SK-N-SH (cell line): ENCODE results near the gene ADPRHL1. TPM values are rescaled to one million over a fixed set of nuclear protein-coding genes. Genes with fewer than 3 reads are reported as not detected.

Experiments
- CTCF ChIA-PET: fragments of 300-600, 350-600 bp; formaldehyde crosslinking; extraction: SDS; loops from one replicate; lab custom pipeline; 2021; lab: Yijun Ruan, JAX
- POLR2A ChIA-PET: fragments of 350-600 bp; sonication (Branson Sonifier 250); formaldehyde crosslinking; extraction: SDS; loops from one replicate; lab custom pipeline; 2020; ENCODE audit warnings: antibody characterized with exemption, inconsistent platforms; lab: Yijun Ruan, JAX
- DNase-seq: peaks from one replicate; pipeline ENCODE4 v3.0.0; 2012
- H2AFZ ChIP-seq: fragments of 200-600 bp; sonication (generic); 2 replicates; pipeline ENCODE4 v1.8.1; 2016; ENCODE audit warnings: antibody characterized with exemption, mild to moderate bottlenecking, low read depth
- H3F3A ChIP-seq: fragments of 200-600 bp; sonication (generic); replicated peaks from 2 replicates; pipeline ENCODE3; 2016; ENCODE audit warnings: antibody characterized with exemption, mild to moderate bottlenecking; ENCODE audit not compliant: insufficient read depth
- H3K27ac ChIP-seq, 2 experiments: fragments of 200-500 bp in 1 of 2; fragments of 200-600 bp in 1 of 2; sonication (Bioruptor generic) in 1 of 2; sonication (generic), shearing (Covaris generic) in 1 of 2; 2 replicates each; pipeline versions ENCODE4 v1.5.1 to v1.6.1; 2014 to 2016; ENCODE audit warnings: low read depth in 2 of 2, inconsistent platforms in 1 of 2, low read length in 1 of 2, mild to moderate bottlenecking in 1 of 2, mixed read lengths in 1 of 2
- H3K27me3 ChIP-seq: fragments of 200-600 bp; sonication (generic), shearing (Covaris generic); 2 replicates; pipeline ENCODE4 v1.6.1; 2016; ENCODE audit warnings: mixed run types; ENCODE audit not compliant: insufficient read depth
- H3K36me3 ChIP-seq, 2 experiments: fragments of 200-500 bp in 1 of 2; fragments of 200-600 bp in 1 of 2; sonication (Bioruptor generic) in 1 of 2; sonication (generic) in 1 of 2; replicated peaks in 1 of 2; 2 replicates each; pipeline versions ENCODE3 to v1.5.1; 2014 to 2016; ENCODE audit warnings: low read length in 1 of 2, mild to moderate bottlenecking in 1 of 2; ENCODE audit not compliant: insufficient read depth in 2 of 2, control insufficient read depth in 1 of 2
- H3K4me1 ChIP-seq, 2 experiments: fragments of 200-500 bp in 1 of 2; fragments of 200-600 bp in 1 of 2; sonication (Bioruptor generic) in 1 of 2; sonication (generic), shearing (Covaris generic) in 1 of 2; 2 replicates each; pipeline versions ENCODE4 v1.5.1 to v1.6.1; 2014 to 2016; ENCODE audit warnings: low read depth in 1 of 2, low read length in 1 of 2, mixed run types in 1 of 2; ENCODE audit not compliant: insufficient read depth in 2 of 2, control insufficient read depth in 1 of 2
- H3K4me2 ChIP-seq: fragments of 200-600 bp; sonication (generic), shearing (Covaris generic); 2 replicates; pipeline ENCODE4 v1.6.1; 2017; ENCODE audit warnings: mixed run types
- H3K4me3 ChIP-seq, 2 experiments: fragments of 200-500 bp in 1 of 2; fragments of 200-600 bp in 1 of 2; sonication (Bioruptor generic) in 1 of 2; sonication (generic), shearing (Covaris generic) in 1 of 2; 2 replicates each; pipeline versions ENCODE4 v1.5.1 to v1.8.1; 2014 to 2016; ENCODE audit warnings: low read depth in 2 of 2, inconsistent platforms in 1 of 2, low read length in 1 of 2, mild to moderate bottlenecking in 1 of 2, mixed read lengths in 1 of 2, moderate library complexity in 1 of 2
- H3K79me2 ChIP-seq: fragments of 200-600 bp; sonication (generic); 2 replicates; pipeline ENCODE4 v1.8.1; 2017; ENCODE audit warnings: mild to moderate bottlenecking; ENCODE audit not compliant: insufficient read depth
- H3K9ac ChIP-seq: fragments of 200-600 bp; sonication (generic); 2 replicates; pipeline ENCODE4 v1.6.1; 2017; ENCODE audit warnings: mixed run types
- H3K9me2 ChIP-seq: fragments of 200-600 bp; sonication (generic); 2 replicates; pipeline ENCODE4 v1.6.1; 2017; ENCODE audit warnings: mixed run types
- H3K9me3 ChIP-seq: fragments of 200-600 bp; sonication (generic); 2 replicates; pipeline ENCODE4 v1.6.1; 2017; ENCODE audit warnings: mixed run types, mild to moderate bottlenecking, moderate library complexity
- H4K20me1 ChIP-seq: fragments of 200-600 bp; sonication (generic); 2 replicates; pipeline ENCODE4 v1.6.1; 2017; ENCODE audit warnings: mild to moderate bottlenecking, mixed run types; ENCODE audit not compliant: insufficient read depth
- CHD2 ChIP-seq: fragments of 150-350 bp; IDR thresholded peaks from 2 replicates; pipeline ENCODE4 v1.6.1; 2018; ENCODE audit warnings: low read length; ENCODE audit not compliant: partially characterized antibody
- EP300 ChIP-seq, 2 experiments: IDR thresholded peaks; 2 replicates each; pipeline versions ENCODE4 v1.4.0 to v1.6.1; 2012; ENCODE audit warnings: borderline replicate concordance in 1 of 2, low read depth in 1 of 2, low read length in 1 of 2
- EZH2phosphoT487 ChIP-seq: fragments of 200-600 bp; sonication (generic); IDR thresholded peaks from 2 replicates; pipeline ENCODE4 v1.6.1; 2017; ENCODE audit warnings: low read depth, mixed run types, mild to moderate bottlenecking, antibody characterized with exemption, moderate library complexity, borderline replicate concordance
- FOSL2 ChIP-seq: IDR thresholded peaks from 2 replicates; pipeline ENCODE4 v1.4.0; 2012; ENCODE audit warnings: low read depth, mild to moderate bottlenecking, moderate library complexity, borderline replicate concordance
- FOXM1 ChIP-seq: IDR thresholded peaks from 2 replicates; pipeline ENCODE4 v1.4.0; 2012; ENCODE audit warnings: low read depth, mild to moderate bottlenecking
- MEF2A ChIP-seq: IDR thresholded peaks from 2 replicates; pipeline ENCODE4 v1.4.0; 2012; ENCODE audit warnings: low read depth, borderline replicate concordance
- NFIC ChIP-seq: IDR thresholded peaks from 2 replicates; pipeline ENCODE4 v1.4.0; 2012; ENCODE audit warnings: borderline replicate concordance
- NRF1 ChIP-seq: IDR thresholded peaks from 2 replicates; pipeline ENCODE4 v1.6.1; 2012; ENCODE audit warnings: low read depth, mild to moderate bottlenecking, low read length
- POLR2AphosphoS5 ChIP-seq: IDR thresholded peaks from 2 replicates; pipeline ENCODE4 v1.6.1; 2012; ENCODE audit warnings: low read depth, low read length
- REST ChIP-seq: IDR thresholded peaks from 2 replicates; pipeline ENCODE4 v1.6.1; 2012; ENCODE audit warnings: mild to moderate bottlenecking, low read depth, low read length, moderate library complexity
- RFX5 ChIP-seq: IDR thresholded peaks from 2 replicates; pipeline ENCODE4 v1.6.1; 2012; ENCODE audit warnings: mild to moderate bottlenecking, improper control_type of control experiment, low read length
- SIN3A ChIP-seq: IDR thresholded peaks from 2 replicates; pipeline ENCODE4 v1.6.1; 2012; ENCODE audit warnings: low read depth, mild to moderate bottlenecking, low read length, moderate library complexity, borderline replicate concordance
- TCF12 ChIP-seq: IDR thresholded peaks from 2 replicates; pipeline ENCODE4 v1.4.0; 2012
- TEAD4 ChIP-seq: IDR thresholded peaks from 2 replicates; pipeline ENCODE4 v1.4.0; 2012; ENCODE audit warnings: mild to moderate bottlenecking, borderline replicate concordance; ENCODE audit not compliant: insufficient read depth
- USF1 ChIP-seq: IDR thresholded peaks from 2 replicates; pipeline ENCODE4 v1.4.0; 2012; ENCODE audit warnings: low read depth, borderline replicate concordance
- YY1 ChIP-seq: IDR thresholded peaks from 2 replicates; pipeline ENCODE4 v1.4.0; 2012; ENCODE audit warnings: low read depth, mild to moderate bottlenecking
- WGBS: methylation state at CpG from one replicate; pipeline ENCODE4 v1.1.6; 2017; ENCODE audit warnings: low lambda C conversion rate; 5-methylcytosine and 5-hydroxymethylcytosine counted together
- polyA plus RNA-seq, 3 experiments: library from polyadenylated mRNA; depleted of rRNA; stranded (reverse); fragments of >200 nt; gene quantifications; 2 replicates each; pipeline ENCODE4 v1.2.3, GENCODE V29; 2012

The ADPRHL1 gene
- polyA plus RNA-seq, 1 of the 3 experiments (the other 2 are of a cell fraction): 1.0 TPM

GRCh38 chr13:113448885-113449692 is 4.2 kb downstream of the ADPRHL1 start:
- Histone ChIP-seq H3F3A (no peaks in the 10 kb centered on the region), H3K9ac (no peak overlapping the region), H3K9me2 (no peaks in the 10 kb centered on the region), H3K9me3 (no peaks in the 10 kb centered on the region), H3K4me2 (no peak overlapping the region), H2AFZ (no peak overlapping the region), H3K4me3 (no peak overlapping the region), H3K27ac (no peak overlapping the region), H3K27me3 (no peaks in the 10 kb centered on the region), H3K36me3 (peaks cover 11 to 16% of the 10 kb centered on the region in 2 experiments), H4K20me1 (no peaks in the 10 kb centered on the region), H3K79me2 (no peaks in the 10 kb centered on the region), H3K4me1 (peaks cover 0 to 11% of the 10 kb centered on the region in 2 experiments; a peak in 2 of 4 replicates)
- ChIA-PET POLR2A (no interaction called here), CTCF (interaction anchor here (0.9 to 1.5 kb wide), 4 partner anchors 8 to 185 kb away, joined by 3 to 5 read pairs (median 3); no protein-coding TSS in a partner anchor)
- TF ChIP-seq MEF2A (no peak), EP300 (IDR thresholded peaks at IDR 0.05; ENCODE audit: borderline replicate concordance in 1 of 2, low read depth in 1 of 2, low read length in 1 of 2) (no peak), YY1 (no peak), SIN3A (no peak), REST (no peak), RFX5 (no peak), POLR2AphosphoS5 (no peak), FOSL2 (no peak)
- no peak for DNase-seq
- 79% methylated on average over 9 of the region's 29 CpGs for WGBS

GRCh38 chr13:113448545-113448884 is 4.8 kb downstream of the ADPRHL1 start:
- CTCF ChIA-PET: interaction anchor here (0.7 to 1.0 kb wide), 4 partner anchors 9 to 114 kb away, joined by 3 to 5 read pairs (median 4); no protein-coding TSS in a partner anchor
- Histone ChIP-seq H3K27me3 (no peaks in the 10 kb centered on the region), H3K9ac (no peak overlapping the region), H3K79me2 (no peaks in the 10 kb centered on the region), H3K9me2 (no peaks in the 10 kb centered on the region), H3F3A (no peaks in the 10 kb centered on the region), H3K27ac (no peak overlapping the region), H2AFZ (no peak overlapping the region), H3K9me3 (no peaks in the 10 kb centered on the region), H3K4me2 (no peak overlapping the region), H3K4me3 (no peak overlapping the region), H3K36me3 (peaks cover 11 to 15% of the 10 kb centered on the region in 2 experiments), H4K20me1 (no peaks in the 10 kb centered on the region), H3K4me1 (peaks cover 0 to 6% of the 10 kb centered on the region in 2 experiments; a peak in 1 of 4 replicates)
- POLR2A ChIA-PET: no interaction called here
- 66% methylated on average over 4 of the region's 6 CpGs for WGBS
- no peak for DNase-seq
- TF ChIP-seq FOSL2: no peak
- TF ChIP-seq USF1: no peak
- TF ChIP-seq EZH2phosphoT487: no peak
- no peak for TF ChIP-seq TCF12
- TF ChIP-seq CHD2: no peak
- no peak for TF ChIP-seq NRF1
- no peak for TF ChIP-seq TEAD4
- no peak for TF ChIP-seq FOXM1
- TF ChIP-seq RFX5: no peak
- no peak for TF ChIP-seq NFIC
